GM12875 (cell line): ENCODE data around the gene MAIP1.

Experiments
- H3K4me3 ChIP-seq: one replicate; pipeline ENCODE4 v1.5.1; 2011; ENCODE audit warnings: low read depth, low read length, control low read depth
- TF ChIP-seq, protein P1 (sequence below): IDR thresholded peaks from 2 replicates; pipeline ENCODE4 v1.5.1; 2011; ENCODE audit warnings: low read depth, mild to moderate bottlenecking, control low read depth, inconsistent platforms, low read length, moderate library complexity, borderline replicate concordance; ENCODE audit not compliant: insufficient read depth

Gene MAIP1

DNA sequence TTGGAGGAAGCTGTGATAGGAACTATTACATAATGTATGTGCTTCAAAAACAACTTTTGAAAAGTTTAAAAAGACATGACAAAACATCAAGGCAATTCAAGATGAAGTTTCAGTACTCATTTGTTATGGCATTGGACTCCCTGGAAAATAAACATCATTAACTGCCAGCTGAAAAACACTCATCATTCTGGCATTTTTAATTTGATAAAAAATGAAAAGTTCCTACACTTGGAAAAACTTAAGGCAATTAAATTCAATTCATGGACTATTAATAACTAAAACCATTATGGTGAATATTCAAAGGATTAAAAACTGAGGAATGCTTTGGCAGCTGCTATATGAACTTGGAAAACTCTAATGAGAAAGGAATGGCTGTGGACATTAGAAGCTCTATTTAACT, 8.5 kb upstream of the MAIP1 start:
- TF ChIP-seq, protein P1, sequence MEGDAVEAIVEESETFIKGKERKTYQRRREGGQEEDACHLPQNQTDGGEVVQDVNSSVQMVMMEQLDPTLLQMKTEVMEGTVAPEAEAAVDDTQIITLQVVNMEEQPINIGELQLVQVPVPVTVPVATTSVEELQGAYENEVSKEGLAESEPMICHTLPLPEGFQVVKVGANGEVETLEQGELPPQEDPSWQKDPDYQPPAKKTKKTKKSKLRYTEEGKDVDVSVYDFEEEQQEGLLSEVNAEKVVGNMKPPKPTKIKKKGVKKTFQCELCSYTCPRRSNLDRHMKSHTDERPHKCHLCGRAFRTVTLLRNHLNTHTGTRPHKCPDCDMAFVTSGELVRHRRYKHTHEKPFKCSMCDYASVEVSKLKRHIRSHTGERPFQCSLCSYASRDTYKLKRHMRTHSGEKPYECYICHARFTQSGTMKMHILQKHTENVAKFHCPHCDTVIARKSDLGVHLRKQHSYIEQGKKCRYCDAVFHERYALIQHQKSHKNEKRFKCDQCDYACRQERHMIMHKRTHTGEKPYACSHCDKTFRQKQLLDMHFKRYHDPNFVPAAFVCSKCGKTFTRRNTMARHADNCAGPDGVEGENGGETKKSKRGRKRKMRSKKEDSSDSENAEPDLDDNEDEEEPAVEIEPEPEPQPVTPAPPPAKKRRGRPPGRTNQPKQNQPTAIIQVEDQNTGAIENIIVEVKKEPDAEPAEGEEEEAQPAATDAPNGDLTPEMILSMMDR = no peak

DNA sequence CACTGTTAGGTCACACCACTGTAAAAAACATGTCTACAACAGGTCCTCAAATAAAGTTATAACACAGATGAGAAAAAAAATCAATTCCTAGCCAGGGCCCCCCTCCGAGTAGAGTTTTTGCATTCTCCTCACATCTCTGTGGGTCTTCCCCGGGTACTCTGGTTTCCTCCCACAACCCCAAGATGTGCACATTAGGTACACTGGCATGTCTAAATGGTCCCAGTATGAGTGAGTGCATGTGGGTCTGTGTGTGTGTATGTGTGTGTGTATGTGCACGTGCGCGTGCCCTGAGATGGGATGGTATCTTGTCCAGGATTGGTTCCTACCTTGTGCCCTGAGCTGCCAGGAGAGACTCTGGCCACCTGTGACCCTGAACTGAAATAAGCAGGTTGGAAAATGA, 5.0 kb upstream of the MAIP1 start:
- TF ChIP-seq, protein P1 = no peak
- no peak overlapping the region for H3K4me3 ChIP-seq

More for the DNA sequence above, 8.5 kb upstream of the MAIP1 start:
- no peak overlapping the region for H3K4me3 ChIP-seq

DNA sequence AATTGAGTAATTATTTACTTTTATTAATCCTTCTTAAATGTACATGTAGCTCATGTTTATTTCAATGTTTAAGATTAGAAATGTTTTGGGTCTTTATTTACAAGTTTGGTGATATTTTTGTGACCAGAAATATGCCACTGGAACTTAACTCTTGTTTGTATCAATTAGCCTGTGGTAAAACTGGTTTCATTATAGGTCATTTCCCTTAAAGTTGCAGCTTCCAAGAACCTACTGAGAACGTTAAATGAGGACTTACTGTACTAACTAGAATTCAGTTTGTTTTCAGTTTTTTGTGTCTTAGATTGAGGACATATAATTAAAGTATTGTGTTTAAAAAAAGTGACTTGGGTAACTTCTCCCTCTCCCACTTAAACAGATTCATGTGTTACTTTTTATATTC, 4.4 kb upstream of the MAIP1 start:
- H3K4me3 ChIP-seq = no peak overlapping the region
- TF ChIP-seq, protein P1 = no peak

DNA sequence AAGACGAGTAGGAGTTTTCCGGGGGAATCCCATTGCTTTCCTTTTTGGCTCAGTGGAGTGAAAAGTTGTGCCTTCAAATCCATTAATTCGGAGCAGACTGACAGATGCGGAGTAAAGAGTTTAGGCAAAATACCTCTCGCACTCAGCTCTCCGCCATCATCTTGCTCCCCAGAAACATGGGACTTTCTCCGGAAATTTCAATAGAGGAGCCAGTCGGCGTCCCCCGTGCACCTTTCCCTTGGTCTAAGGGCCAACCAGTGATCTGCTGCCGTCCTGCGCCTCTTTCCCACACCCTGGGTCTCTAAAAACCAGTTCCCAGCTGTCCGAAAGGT, 409 bp upstream of the MAIP1 start:
- TF ChIP-seq, protein P1 = no peak
- peak overlapping the region; percentile 85 for H3K4me3 ChIP-seq

DNA sequence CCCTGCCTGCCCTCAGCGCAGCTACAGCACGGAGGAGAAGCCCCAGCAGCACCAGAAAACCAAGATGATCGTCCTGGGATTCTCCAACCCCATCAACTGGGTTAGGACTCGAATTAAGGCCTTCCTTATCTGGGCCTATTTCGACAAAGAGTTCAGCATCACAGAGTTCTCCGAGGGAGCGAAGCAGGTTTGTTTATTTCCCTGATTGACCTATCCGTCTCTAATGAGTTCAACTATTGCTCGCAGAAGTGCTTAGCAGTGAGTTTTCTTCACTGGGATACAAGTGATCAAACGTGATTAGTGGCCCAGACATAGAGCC, 639 bp downstream of the MAIP1 start:
- peak overlapping the region; percentile 85 for H3K4me3 ChIP-seq
- TF ChIP-seq, protein P1 = no peak

DNA sequence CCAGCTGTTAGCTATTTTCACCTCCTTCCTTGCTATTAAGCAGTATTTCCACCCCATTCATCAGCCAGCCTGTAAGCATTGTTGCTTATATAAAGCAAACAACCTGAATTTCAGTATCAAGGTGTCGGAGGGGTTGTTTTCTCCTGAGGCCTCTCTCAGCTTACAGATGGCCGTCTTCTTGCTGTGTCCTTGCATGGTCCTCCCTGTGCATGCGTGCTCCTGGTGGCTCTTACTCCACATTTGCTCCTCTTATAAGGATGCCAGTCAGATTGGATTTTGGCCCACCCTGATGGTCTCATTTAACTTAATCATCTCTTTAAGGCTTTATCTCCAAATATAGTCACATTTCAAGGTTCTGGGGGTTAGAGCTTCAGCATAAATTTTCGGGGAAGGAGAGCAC, 2.6 kb downstream of the MAIP1 start:
- H3K4me3 ChIP-seq = no peak overlapping the region

DNA sequence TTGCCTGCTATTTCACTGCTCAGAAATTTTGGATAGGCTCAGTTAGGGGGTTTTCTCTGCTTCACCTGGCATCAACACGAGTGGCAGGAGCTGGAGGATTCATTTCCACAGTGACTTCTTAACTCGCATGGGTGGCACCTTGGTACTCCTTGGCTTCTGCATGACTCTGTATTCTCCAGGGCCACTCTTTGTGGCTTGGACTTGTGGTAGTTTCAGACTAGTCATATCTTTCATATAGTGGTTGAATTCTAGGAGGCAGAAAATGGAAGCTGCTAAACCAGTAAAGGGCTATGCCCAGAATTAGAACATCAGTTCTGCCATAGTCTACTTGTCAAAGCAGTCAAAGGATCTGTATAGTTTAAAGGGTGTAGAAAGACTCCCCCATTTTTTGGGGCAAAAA, 6.8 kb downstream of the MAIP1 start:
- TF ChIP-seq, protein P1 = no peak

More for the DNA sequence above, 2.6 kb downstream of the MAIP1 start:
- TF ChIP-seq, protein P1 = no peak

More for the DNA sequence above, 6.8 kb downstream of the MAIP1 start:
- H3K4me3 ChIP-seq = no peak overlapping the region
